SU-DHL-6 (cell line): ENCODE measurements around the gene STRBP.

Experiments used
- CTCF ChIP-seq: fragments of 200-600 bp; sonication (generic); IDR thresholded peaks from one replicate; pipeline ENCODE4 v1.5.1; 2017; ENCODE audit warnings: antibody characterized with exemption, mild to moderate bottlenecking, low read length, moderate library complexity; ENCODE audit not compliant: insufficient read depth, poor library complexity, severe bottlenecking
- EZH2phosphoT487 ChIP-seq: fragments of 200-600 bp; sonication (generic), shearing (Covaris generic); conservative IDR thresholded peaks from 2 replicates; pipeline ENCODE4 v1.6.1; 2018; ENCODE audit warnings: mild to moderate bottlenecking, antibody characterized with exemption, low read length, moderate library complexity, mixed read lengths

- TF ChIP-seq CTCF = no peak
- TF ChIP-seq EZH2phosphoT487 = no peak
Observed at GRCh38 chr9:123225995-123226394, 42.4 kb downstream of the STRBP start.
